Articular chondrocyte of knee joint (primary cell): ENCODE measurements around the gene USP28. TPM values are rescaled to one million over a fixed set of nuclear protein-coding genes. Genes with fewer than 3 reads are reported as not detected.

Experiments
- small RNA-seq: library from RNA; depleted of rRNA; stranded (forward); fragments of <200 nt; gene quantifications from one replicate; pipeline ENCODE3, GENCODE V24; 2012
- total RNA-seq: library from RNA; depleted of rRNA; stranded (reverse); fragments of >200 nt; gene quantifications from 2 replicates; pipeline ENCODE4 v1.2.3, GENCODE V29; 2012

USP28 gene, protein sequence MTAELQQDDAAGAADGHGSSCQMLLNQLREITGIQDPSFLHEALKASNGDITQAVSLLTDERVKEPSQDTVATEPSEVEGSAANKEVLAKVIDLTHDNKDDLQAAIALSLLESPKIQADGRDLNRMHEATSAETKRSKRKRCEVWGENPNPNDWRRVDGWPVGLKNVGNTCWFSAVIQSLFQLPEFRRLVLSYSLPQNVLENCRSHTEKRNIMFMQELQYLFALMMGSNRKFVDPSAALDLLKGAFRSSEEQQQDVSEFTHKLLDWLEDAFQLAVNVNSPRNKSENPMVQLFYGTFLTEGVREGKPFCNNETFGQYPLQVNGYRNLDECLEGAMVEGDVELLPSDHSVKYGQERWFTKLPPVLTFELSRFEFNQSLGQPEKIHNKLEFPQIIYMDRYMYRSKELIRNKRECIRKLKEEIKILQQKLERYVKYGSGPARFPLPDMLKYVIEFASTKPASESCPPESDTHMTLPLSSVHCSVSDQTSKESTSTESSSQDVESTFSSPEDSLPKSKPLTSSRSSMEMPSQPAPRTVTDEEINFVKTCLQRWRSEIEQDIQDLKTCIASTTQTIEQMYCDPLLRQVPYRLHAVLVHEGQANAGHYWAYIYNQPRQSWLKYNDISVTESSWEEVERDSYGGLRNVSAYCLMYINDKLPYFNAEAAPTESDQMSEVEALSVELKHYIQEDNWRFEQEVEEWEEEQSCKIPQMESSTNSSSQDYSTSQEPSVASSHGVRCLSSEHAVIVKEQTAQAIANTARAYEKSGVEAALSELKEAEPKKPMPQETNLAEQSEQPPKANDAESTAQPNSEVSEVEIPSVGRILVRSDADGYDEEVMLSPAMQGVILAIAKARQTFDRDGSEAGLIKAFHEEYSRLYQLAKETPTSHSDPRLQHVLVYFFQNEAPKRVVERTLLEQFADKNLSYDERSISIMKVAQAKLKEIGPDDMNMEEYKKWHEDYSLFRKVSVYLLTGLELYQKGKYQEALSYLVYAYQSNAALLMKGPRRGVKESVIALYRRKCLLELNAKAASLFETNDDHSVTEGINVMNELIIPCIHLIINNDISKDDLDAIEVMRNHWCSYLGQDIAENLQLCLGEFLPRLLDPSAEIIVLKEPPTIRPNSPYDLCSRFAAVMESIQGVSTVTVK
- 32.5 and 35.0 TPM in 2 replicates for total RNA-seq

GRCh38 chr11:113875234-113876073 is at the start of gene USP28:
Gene USP28 (minus strand): TSS chr11:113875572. CDS start chr11:113875501, 71 bp downstream.

GRCh38 chr11:113904379-113905101 is 29.2 kb upstream of the USP28 start, which contains the start of gene HTR3B:
Gene HTR3B (plus strand): TSS chr11:113904796. CDS start chr11:113904934, 138 bp downstream.

DNA sequence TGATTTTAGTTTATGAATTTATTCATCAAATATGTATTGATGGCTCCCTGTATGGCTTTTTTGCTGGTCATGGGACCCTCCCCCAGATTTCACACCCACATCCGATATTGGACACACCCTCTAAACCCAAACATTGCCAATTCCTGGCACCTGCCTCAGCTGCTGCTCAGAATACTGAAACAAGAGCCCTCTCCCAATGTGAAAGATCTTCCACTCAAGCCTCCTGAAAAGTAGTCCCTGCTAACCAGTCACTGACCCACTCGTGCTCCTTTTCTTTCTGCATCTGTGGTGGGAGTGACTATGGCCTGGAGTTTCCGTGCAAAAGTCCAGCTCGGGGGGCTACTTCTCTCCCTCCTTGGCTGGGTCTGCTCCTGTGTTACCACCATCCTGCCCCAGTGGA is 95.9 kb downstream of the USP28 start, which contains the start of gene CLDN25:
TSS of gene CLDN25 (plus strand) at position 301 of the 400 bp plus-strand sequence. CDS start at position 301, 0 bp downstream.

GRCh38 chr11:113773416-113774173 is 101.8 kb downstream of the USP28 start, which contains the start of gene ZW10:
Gene ZW10 (minus strand): TSS chr11:113773692. CDS start chr11:113773666, 26 bp downstream.

Small RNAs within 50 kb of the gene (small RNA-seq; reads per million reads assigned to genes)
- gene LRRC37A13P (not detected), gene RNU6-1107P (not detected), gene RPS29P19 (not detected)

Other genes with a start within 250 kb of the USP28 start
- gene TMPRSS5, start 169.3 kb downstream of the USP28 start, total RNA-seq = 0.13 and 0.22 TPM in 2 replicates
- gene ZW10, start 101.9 kb downstream of the USP28 start, total RNA-seq = 25.3 and 27.2 TPM in 2 replicates
- gene CLDN25, start 95.8 kb downstream of the USP28 start, total RNA-seq = not detected in 2 replicates
- not detected in 2 replicates for gene HTR3B, start 29.2 kb upstream of the USP28 start, total RNA-seq
- gene HTR3A, start 99.5 kb upstream of the USP28 start, total RNA-seq = not detected in 2 replicates
- 0.22 and 1.8 TPM in 2 replicates for gene ZBTB16, start 184.1 kb upstream of the USP28 start, total RNA-seq